ENCODE results near the gene SCGB1D1.
A peak's percentile ranks its signal among the peaks of the same experiment; 100 is the strongest.

SCGB1D1 gene

DNA sequence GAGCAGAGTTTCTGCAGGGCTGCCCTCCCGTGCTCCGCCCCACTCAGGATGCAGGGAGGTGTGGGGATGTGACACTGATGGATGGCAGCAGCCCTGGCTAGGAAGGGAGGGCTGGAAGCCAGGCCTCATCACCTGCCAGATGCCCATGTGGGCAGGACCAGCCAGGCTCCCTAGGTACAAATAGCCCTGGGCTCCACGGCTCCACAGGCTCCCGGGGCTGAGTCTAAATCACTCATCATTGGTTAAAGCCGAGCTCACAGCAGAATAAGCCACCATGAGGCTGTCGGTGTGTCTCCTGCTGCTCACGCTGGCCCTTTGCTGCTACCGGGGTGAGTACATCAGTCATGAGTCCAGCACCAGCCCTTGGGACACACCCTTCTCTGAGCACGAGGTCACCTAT, at the start of gene SCGB1D1:
Gene SCGB1D1 (plus strand): TSS at position 206 of the 400 bp plus-strand sequence. CDS start 69 bp downstream, at position 275.
- no peak for DNase-seq

- no peak for DNase-seq
Observed at GRCh38 chr11:62140304-62141110, 49.5 kb upstream of the SCGB1D1 start.

- no peak for DNase-seq
Observed at GRCh38 chr11:62141111-62142042, 48.6 kb upstream of the SCGB1D1 start.

- no peak for DNase-seq
Observed at GRCh38 chr11:62142043-62142375, 48.0 kb upstream of the SCGB1D1 start.

DNA sequence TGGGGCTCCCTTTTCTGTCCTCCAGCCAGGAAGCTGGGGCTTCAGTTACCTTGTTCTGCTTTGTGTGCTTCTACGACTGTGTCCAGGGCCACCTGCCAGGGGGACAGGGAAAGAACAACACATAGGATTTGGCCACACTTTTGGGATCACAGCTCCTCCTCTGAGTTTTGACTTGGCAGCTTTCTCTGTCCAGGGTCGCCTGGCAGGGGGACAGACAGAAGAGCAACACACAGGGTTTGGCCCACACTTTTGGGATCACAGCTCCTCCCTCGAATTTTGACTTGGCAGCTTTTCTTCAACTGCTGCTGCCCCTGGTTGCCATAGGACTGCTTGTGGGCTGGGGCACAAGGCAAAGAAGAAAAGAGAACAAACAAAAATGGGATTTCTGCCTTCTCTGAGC, 47.1 kb upstream of the SCGB1D1 start:
- DNase-seq, result no peak

DNA sequence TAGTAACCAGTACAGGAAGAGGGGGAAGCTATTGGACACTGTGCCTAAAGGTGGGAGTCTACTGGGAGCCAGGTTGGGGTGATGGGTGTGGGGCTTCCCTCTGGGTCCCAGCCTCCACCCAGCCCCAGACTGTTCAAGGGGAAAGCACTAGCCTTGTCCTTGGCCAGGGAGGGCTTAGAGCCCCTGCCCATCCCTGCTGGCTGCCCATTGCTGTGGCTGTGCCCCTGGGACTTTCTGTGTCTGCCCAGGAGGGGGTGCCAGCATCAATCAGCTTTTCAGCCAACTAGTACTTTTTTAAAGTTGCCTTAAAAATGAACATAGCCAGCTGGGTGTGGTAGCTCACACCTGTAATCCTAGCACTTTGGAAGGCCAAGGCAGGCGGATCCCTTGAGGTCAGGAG, 46.3 kb upstream of the SCGB1D1 start:
- no peak for DNase-seq

DNA sequence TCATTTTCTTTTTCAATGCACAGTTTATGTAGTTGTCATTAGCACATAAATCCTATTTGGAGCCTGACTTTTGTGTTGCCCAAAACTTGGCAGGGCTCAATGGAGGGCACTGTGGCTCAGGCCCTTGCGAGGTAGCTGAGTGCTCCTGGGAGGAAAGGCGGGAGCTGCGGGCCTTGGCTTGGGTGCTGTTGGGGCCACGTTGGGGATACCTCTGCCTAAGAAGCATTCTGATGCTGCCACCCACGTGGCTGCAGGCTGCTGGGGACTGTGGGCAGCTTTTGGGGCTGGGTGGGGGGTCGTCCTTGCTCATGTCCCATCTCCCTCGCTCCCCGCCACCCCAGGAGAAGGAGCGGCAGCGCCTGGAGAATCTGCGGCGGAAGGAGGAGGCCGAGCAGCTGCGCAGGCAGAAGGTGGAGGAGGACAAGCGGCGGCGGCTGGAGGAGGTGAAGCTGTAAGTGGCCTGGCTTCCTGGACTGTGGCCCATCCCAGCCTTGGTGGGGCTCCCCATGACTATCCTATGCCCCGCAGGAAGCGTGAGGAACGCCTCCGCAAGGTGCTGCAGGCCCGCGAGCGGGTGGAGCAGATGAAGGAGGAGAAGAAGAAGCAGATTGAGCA, 45.3 kb upstream of the SCGB1D1 start:
- no peak for DNase-seq

DNA sequence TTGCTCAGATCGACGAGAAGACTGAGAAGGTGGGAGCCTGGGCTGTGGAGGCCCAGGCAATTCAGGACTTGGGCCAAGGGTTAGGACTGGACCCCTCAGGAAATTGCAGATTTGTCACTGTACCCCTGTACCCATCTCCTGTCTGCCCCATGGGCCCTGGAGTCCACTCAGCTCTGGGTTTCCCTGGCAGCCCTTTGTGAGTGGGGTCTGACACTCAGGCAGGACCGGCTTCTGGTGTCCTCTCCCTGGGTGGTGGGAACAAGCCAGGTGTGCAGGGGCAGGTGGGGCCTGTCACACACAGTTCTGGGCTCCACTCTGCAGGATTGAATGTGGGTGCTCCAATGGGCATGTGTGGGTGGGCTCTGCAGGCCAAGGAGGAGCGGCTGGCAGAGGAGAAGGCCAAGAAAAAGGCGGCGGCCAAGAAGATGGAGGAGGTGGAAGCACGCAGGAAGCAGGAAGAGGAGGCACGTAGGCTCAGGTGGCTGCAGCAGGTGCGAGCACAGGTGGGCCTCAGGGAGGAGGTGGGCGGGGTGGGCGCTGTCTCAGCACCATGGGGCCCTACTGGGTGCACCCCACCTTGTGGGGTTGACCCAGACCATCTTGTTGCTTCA, 44.6 kb upstream of the SCGB1D1 start:
- no peak for DNase-seq

- no peak for DNase-seq
Observed at GRCh38 chr11:62146476-62147200, 43.4 kb upstream of the SCGB1D1 start.

DNA sequence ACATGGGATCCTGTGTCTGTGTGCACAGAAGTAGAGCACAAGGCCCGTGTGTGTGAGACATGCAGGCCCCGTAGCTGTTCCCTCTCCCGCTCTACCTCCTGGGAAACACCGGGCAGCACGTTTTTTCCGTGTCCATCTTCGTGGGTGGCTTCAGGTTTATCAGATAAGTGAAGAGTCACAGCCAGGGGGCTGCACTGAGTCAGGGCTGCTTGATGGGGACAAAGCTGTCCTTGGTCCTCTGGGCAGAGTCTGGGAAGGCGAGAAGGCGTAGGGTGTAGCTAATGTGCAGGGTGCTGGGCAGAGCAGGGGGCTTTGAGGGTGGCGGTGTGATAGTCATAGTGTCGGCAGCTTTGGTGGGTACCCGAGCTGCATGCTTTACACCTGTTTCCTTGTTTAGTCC, 42.5 kb upstream of the SCGB1D1 start:
- no peak for DNase-seq

GRCh38 chr11:62148271-62148980, 41.6 kb upstream of the SCGB1D1 start:
- peak; percentile 4 for DNase-seq

GRCh38 chr11:62149986-62150886, 39.8 kb upstream of the SCGB1D1 start:
- DNase-seq, result no peak

DNA sequence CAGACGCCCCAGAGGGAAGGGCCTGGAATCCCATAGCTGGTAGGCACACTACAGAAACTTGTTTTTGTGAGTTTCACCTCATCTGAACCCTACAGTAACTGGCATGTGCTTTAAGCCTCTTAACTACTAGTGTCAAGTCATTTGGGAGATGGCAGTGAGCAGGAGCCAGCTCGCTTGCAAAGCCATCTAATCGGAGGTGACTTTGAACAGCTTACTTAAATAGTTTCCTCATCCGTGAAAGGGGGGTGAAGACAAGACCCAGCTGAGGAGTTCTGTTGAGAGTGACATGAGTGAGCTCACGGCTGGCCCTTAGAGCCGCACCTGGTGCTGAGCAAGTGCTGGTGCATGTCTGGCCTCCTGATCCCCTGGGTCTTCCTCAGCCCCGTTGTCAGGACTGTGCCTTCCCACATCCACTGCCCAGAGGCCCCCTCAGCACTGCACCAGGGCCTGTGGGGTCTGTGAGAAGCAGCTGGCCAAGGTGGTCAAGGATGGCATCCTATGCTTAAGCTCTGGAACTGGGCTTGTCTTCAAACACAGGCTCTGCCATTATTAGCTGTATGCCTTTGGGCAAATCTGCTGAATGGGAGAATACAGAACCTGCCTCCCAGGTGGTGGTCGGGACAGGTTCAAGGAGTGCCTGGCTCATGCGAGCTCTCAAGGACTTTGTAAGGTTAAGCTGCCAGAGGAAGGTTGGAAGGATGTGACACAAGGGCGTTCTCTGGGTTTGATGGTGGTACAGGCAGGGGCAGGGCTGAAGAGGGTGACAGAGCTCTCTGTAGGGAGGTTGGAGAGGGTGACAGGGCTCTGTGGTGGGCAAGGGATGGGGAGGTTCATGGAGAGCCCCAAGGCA, 38.9 kb upstream of the SCGB1D1 start:
- DNase-seq, result no peak

- DNase-seq, result no peak
Observed at GRCh38 chr11:62151737-62152102, 38.3 kb upstream of the SCGB1D1 start.

- no peak for DNase-seq
Observed at GRCh38 chr11:62152245-62153086, 37.5 kb upstream of the SCGB1D1 start.

DNA sequence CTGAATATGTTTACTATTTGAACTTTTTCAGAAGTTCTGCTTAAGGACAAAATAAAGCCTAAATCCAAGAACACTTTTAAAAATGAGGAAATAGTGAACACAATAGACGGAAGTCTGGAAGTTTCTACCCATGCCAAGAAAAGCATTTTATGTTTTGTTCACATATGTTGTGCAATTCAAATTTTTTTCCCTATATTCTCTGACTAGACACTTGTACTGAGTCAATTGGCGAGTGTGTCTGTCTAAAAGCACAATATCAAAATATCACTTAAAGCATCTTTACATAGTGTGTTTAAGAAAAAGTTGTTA, 37.0 kb upstream of the SCGB1D1 start:
- no peak for DNase-seq

DNA sequence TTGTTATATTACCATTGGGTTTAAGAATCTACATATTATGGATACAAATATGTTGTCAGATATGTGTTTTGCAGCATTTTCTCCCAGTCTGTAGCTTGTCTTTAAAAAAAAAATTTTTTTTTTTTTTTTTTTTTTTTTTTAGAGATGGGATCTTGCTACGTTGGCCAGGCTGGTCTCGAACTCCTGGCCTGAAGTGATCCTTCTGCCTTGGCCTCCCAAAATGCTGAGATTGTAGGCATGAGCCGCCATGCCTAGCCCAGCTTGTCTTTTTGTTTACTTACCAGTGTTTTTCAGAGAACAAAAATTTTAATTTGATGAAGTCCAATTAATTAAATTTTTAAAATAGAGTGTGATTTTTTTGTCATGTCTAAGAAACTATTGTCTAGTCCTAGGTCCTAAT, 36.4 kb upstream of the SCGB1D1 start:
- DNase-seq, result no peak

DNA sequence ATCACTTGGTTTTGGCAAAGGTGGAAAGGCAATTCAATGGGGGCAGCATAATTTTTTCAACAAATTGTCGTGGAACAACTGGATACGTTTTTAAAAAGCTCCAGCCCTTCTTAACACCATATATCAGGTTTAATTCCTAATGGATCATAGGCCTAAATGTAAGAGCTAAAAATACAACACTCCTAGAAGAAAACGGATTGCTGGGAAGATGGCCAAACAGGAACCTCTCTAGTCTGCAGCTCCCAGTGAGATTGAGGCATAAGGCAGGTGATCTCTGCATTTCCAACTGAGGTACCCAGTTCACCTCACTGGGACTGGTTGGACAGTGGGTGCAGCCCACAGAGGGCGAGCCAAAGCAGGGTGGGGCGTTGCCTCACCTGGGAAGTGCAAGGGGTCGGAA, 32.4 kb upstream of the SCGB1D1 start:
- DNase-seq, result no peak

GRCh38 chr11:62166371-62166770, 23.6 kb upstream of the SCGB1D1 start:
- no peak for DNase-seq
